WTC11 (cell line): Measurements from ENCODE around the gene KRTAP10-9.
"Not testable (repeated sequence)": the region's sequence is repeated elsewhere in the genome, so short reads cannot be mapped to it uniquely, and the experiment has no call there.

ENCODE experiments used
- ATF2 ChIP-seq: sonication (generic); formaldehyde crosslinking; IDR thresholded peaks from 2 replicates; pipeline ENCODE4 v1.8.1; 2022; ENCODE audit warnings: low read depth, missing genetic modification reagents, borderline replicate concordance
- CBFB ChIP-seq: sonication (generic); formaldehyde crosslinking; IDR thresholded peaks from 2 replicates; pipeline ENCODE4 v1.8.1; 2022; ENCODE audit warnings: mild to moderate bottlenecking, low read depth, missing genetic modification reagents
- CREB1 ChIP-seq: sonication (generic); formaldehyde crosslinking; IDR thresholded peaks from 2 replicates; pipeline ENCODE4 v1.8.0; 2023; ENCODE audit warnings: mild to moderate bottlenecking, missing genetic modification reagents
- CTCF ChIP-seq: fragments of 200-600 bp; IDR thresholded peaks from 2 replicates; pipeline ENCODE4 v1.8.0; 2022; ENCODE audit warnings: antibody characterized with exemption
- IRF1 ChIP-seq: sonication (generic); formaldehyde crosslinking; IDR thresholded peaks from 2 replicates; pipeline ENCODE4 v1.8.0; 2023; ENCODE audit warnings: missing genetic modification reagents
- JAZF1 ChIP-seq: fragments of 250-450 bp; sonication (Bioruptor Pico); IDR thresholded peaks from 2 replicates; pipeline ENCODE4 v1.9.0; 2021; ENCODE audit warnings: moderate library complexity, mild to moderate bottlenecking, inconsistent platforms
- MLX ChIP-seq: sonication (generic); formaldehyde crosslinking; IDR thresholded peaks from 2 replicates; pipeline ENCODE4 v1.8.1; 2023; ENCODE audit warnings: mild to moderate bottlenecking, missing genetic modification reagents, moderate library complexity
- NR3C1 ChIP-seq: sonication (generic); formaldehyde crosslinking; conservative IDR thresholded peaks from 2 replicates; pipeline ENCODE4 v1.8.1; 2023; ENCODE audit warnings: low read depth, mild to moderate bottlenecking, missing genetic modification reagents
- SP1 ChIP-seq: sonication (generic); formaldehyde crosslinking; conservative IDR thresholded peaks from 2 replicates; pipeline ENCODE4 v1.8.1; 2022; ENCODE audit warnings: missing genetic modification reagents
- USF1 ChIP-seq: sonication (generic); formaldehyde crosslinking; IDR thresholded peaks from 2 replicates; pipeline ENCODE4 v1.8.0; 2022; ENCODE audit warnings: mild to moderate bottlenecking, missing genetic modification reagents
- USF2 ChIP-seq: sonication (generic); formaldehyde crosslinking; IDR thresholded peaks from 2 replicates; pipeline ENCODE4 v1.8.1; 2023; ENCODE audit warnings: mild to moderate bottlenecking, missing genetic modification reagents, moderate library complexity
- ZNF121 ChIP-seq: sonication (generic); formaldehyde crosslinking; IDR thresholded peaks from 2 replicates; pipeline ENCODE4 v1.8.0; 2023; ENCODE audit warnings: missing genetic modification reagents
- ZNF423 ChIP-seq: fragments of 250-450 bp; sonication (Bioruptor Pico); IDR thresholded peaks from 2 replicates; pipeline ENCODE4 v2.1.2; 2022; ENCODE audit warnings: mild to moderate bottlenecking, moderate library complexity

GRCh38 chr21:44637851-44638348 is 11.0 kb downstream of the KRTAP10-9 start:
- TF ChIP-seq CTCF; MLX (CRISPR knock-in tag); CREB1; ATF2 (CRISPR knock-in tag); SP1 (CRISPR knock-in tag); JAZF1; NR3C1 (CRISPR knock-in tag); ZNF423 (CRISPR knock-in tag); USF2 (CRISPR knock-in tag); CBFB; USF1 (CRISPR knock-in tag); IRF1 (CRISPR knock-in tag); ZNF121: not testable (repeated sequence)
